Ectodermal cell (in vitro differentiated cells): ENCODE results near the gene LRRC8B.
"Not testable (repeated sequence)": the region's sequence is repeated elsewhere in the genome, so short reads cannot be mapped to it uniquely, and the experiment has no call there.

Experiments
- H3K27ac ChIP-seq: 2 replicates; pipeline ENCODE4 v1.7.0; 2013; ENCODE audit warnings: mild to moderate bottlenecking, low read depth, low read length; ENCODE audit not compliant: insufficient read depth, poor library complexity, severe bottlenecking
- H3K27me3 ChIP-seq: 2 replicates; pipeline ENCODE4 v1.7.0; 2013; ENCODE audit warnings: mild to moderate bottlenecking, low read length; ENCODE audit not compliant: insufficient read depth, control insufficient read depth, poor library complexity, severe bottlenecking
- H3K36me3 ChIP-seq: one replicate; pipeline ENCODE4 v1.7.0; 2013; ENCODE audit warnings: low read length; ENCODE audit not compliant: control insufficient read depth, insufficient read depth
- H3K4me1 ChIP-seq: one replicate; pipeline ENCODE4 v1.7.0; 2013; ENCODE audit warnings: low read length; ENCODE audit not compliant: control insufficient read depth, insufficient read depth
- H3K4me3 ChIP-seq: 2 replicates; pipeline ENCODE4 v1.7.0; 2013; ENCODE audit warnings: low read depth, low read length, control low read depth; ENCODE audit not compliant: insufficient read depth
- H3K9me3 ChIP-seq: 2 replicates; pipeline ENCODE4 v1.7.0; 2013; ENCODE audit warnings: mild to moderate bottlenecking, low read length, moderate library complexity; ENCODE audit not compliant: control insufficient read depth
- WGBS, 2 experiments: methylation state at CpG; one replicate each; pipeline ENCODE4 v1.1.7; 2013; ENCODE audit warnings: missing lambda C conversion rate in 2 of 2; 5-methylcytosine and 5-hydroxymethylcytosine counted together

LRRC8B gene

DNA sequence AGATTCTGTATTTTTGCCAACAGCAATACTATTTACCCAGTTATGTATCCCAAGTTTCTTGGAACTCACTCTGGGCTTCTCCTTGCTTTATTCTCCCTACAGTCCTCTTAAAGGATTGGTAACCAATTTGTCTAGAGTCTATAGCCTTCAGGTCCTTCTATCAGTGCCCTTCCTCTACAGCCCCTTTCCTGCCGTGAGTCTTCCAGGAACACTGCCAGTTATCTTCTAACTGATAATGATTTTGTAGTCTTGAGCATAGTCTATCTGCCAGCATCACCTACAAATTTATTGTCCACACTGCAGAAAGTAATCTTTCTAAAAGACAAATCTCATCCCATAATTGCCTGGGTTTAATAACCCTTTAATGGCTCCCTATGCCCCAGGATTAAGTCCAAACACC, 8.2 kb downstream of the LRRC8B start:
- Histone ChIP-seq H3K27ac (no peak overlapping the region), H3K9me3 (no peaks in the 10 kb centered on the region), H3K4me1 (peaks cover 5% of the 10 kb centered on the region), H3K36me3 (peaks cover 2% of the 10 kb centered on the region), H3K27me3 (no peaks in the 10 kb centered on the region), H3K4me3 (no peak overlapping the region)
- WGBS, 2 experiments: 100% methylated on average over 1 of the region's 1 CpG

DNA sequence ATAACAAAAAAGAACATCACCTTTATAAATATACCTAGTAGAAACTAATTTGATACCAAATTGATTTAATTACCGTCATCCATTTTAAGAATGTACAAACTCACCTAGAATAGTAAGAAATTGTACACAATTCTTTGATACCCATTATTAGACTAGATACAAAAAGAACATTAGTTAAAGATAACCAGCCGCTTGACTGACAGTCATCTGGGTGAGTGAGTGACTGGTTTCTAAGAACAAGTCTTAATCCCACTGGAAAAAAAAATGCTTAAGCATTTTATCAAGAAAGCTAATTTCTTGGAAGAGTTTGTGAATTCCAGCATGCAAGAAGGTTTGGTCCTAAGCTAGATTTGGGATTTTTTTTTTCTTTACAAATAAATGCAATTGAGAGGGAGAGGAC, 10.9 kb downstream of the LRRC8B start:
- H3K36me3 ChIP-seq: no peaks in the 10 kb centered on the region
- no peaks in the 10 kb centered on the region for H3K27me3 ChIP-seq
- no peak overlapping the region for H3K27ac ChIP-seq
- H3K9me3 ChIP-seq: no peaks in the 10 kb centered on the region
- 98 to 100% methylated on average over 1 to 2 of the region's 2 CpGs for WGBS, 2 experiments
- H3K4me3 ChIP-seq: no peak overlapping the region
- peaks cover 3% of the 10 kb centered on the region for H3K4me1 ChIP-seq

DNA sequence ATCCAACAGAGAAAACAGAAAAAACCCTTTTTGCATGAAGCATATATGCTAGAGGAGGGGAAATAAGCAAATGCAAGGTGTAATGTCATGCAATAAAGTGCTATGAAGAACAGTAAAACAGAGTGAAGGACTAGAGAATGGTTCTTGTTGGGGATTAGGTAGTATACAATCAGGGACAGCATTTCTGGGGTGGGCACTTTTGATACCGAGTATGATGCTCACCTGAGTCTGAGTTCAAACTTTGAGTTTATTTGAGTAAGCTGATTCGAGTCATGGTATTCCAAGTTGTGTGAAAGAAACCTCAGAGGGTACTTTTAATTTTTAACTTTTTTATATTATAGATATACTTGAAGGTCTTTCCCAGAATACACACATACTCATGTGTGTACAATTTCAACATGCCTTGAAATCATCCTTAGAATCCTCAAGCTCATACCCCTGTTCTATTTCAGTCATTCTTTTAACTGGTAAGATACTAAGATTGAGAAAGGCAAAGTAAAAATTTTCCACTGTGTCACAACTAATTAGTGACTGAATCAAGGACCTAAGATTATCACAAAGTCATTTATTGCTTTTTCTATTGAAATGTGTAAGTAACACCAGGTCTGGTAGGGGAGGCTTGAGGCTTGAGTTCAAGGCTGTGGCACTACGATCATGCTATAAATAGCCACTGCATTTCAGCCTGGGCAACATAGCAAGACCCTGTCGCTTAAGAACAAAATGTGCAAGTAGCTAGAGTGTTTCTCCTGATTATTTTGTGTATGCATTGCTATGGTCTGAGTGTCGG, 12.1 kb downstream of the LRRC8B start:
- Histone ChIP-seq H3K4me3 (no peak overlapping the region), H3K27ac (no peak overlapping the region), H3K9me3 (no peaks in the 10 kb centered on the region), H3K36me3 (no peaks in the 10 kb centered on the region), H3K27me3 (no peaks in the 10 kb centered on the region), H3K4me1 (no peaks in the 10 kb centered on the region)
- 91 to 94% methylated on average over 5 of the region's 5 CpGs for WGBS, 2 experiments

DNA sequence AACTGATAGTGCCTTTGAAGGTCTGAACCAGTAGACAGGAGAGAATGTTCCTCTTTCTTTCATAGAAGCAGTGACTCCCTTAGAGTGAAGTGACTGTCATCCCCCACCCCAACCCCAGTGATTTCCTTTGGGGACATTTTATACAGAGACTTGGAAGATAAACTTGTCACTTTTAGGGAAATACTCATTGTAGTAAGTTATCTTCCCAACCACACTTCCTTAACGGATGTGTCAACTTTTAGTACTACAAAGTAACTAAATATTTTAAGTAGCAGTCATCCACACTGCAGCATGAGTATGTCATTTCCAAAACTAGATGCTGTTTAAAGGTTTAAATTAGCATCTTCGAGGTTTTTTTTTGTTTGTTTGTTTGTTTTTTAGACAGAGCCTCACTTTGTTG, 13.7 kb downstream of the LRRC8B start:
- Histone ChIP-seq H3K27ac (no peak overlapping the region), H3K4me1 (no peaks in the 10 kb centered on the region), H3K9me3 (no peaks in the 10 kb centered on the region), H3K27me3 (no peaks in the 10 kb centered on the region), H3K4me3 (no peak overlapping the region), H3K36me3 (no peaks in the 10 kb centered on the region)
- WGBS, 2 experiments: 81 to 86% methylated on average over 2 of the region's 2 CpGs

DNA sequence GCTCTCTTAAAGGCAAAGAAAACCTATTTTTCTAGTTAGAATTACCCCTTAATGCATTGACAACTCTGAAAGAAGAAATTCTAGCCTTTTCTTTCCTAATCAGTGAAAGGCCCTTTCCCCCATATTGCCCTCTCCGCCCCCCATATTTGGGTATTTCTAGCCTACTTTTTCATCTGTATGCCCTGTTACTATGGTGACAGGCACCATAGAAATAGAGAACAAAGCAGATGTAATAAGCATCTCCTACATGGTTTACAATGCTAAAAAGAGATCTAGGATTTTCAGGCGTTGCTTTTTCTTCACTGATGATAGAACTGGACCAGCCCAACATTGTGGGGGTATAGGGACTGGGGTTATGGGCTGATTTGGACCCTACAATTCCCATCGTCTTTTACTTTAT, 14.5 kb downstream of the LRRC8B start:
- H3K36me3 ChIP-seq: no peaks in the 10 kb centered on the region
- no peak overlapping the region for H3K27ac ChIP-seq
- H3K4me1 ChIP-seq: no peaks in the 10 kb centered on the region
- WGBS, 2 experiments: 80 to 96% methylated on average over 2 to 3 of the region's 3 CpGs
- H3K9me3 ChIP-seq: no peaks in the 10 kb centered on the region
- no peaks in the 10 kb centered on the region for H3K27me3 ChIP-seq
- no peak overlapping the region for H3K4me3 ChIP-seq

DNA sequence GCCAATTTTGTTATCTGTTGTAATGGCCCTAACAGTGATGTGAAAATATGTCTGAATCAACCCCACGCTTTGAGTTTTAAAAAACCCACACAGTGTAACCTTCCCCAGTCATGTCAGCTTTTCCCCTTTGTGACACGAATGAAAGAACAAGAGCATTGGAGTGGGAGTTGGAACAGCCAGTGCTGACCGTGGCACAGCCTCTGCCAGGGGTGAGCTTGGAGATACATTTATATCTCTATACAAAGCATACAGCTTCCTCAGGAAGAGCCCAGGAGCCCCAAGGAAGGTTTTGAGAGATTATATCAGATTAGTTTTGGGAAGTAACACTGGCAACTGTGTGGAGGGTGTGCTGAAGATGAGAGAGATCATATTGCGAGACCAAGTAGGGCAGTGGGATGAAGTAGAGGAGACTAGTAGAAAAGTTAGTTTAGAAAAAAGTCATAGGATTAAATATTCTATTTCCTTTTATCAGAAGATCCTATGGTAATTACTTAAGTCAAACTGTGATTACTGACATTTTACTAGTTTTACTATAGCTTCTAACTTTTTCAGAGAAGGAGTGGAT, 15.9 kb downstream of the LRRC8B start:
- Histone ChIP-seq H3K9me3 (no peaks in the 10 kb centered on the region), H3K36me3 (no peaks in the 10 kb centered on the region), H3K4me1 (no peaks in the 10 kb centered on the region), H3K4me3 (no peak overlapping the region), H3K27me3 (no peaks in the 10 kb centered on the region), H3K27ac (no peak overlapping the region)
- 90% methylated on average over 4 of the region's 4 CpGs for WGBS, 2 experiments

DNA sequence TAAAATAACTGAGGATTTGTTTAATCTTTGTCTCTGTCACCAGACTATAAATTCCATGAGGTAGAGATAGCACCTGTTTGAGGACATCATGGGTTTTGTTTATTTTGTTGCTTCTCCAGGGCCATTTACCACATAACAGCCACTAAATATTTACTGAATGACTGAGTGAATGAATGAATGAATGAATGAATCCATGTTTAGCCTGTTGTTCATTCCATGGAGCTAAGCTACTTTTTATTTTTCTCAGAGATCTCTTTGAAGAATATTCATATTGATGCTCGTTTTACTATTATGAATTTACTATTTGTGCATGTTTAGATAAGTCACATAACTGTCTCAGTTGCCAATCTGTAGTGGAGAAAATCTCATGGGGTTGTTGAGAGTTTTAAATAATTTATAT, 17.7 kb downstream of the LRRC8B start:
- 86% methylated on average over 1 of the region's 1 CpG; no CpG with 5 or more reads in 1 of the 2 experiments for WGBS, 2 experiments
- Histone ChIP-seq H3K4me3 (no peak overlapping the region), H3K9me3 (no peaks in the 10 kb centered on the region), H3K27me3 (no peaks in the 10 kb centered on the region), H3K4me1 (no peaks in the 10 kb centered on the region), H3K27ac (no peak overlapping the region), H3K36me3 (no peaks in the 10 kb centered on the region)

DNA sequence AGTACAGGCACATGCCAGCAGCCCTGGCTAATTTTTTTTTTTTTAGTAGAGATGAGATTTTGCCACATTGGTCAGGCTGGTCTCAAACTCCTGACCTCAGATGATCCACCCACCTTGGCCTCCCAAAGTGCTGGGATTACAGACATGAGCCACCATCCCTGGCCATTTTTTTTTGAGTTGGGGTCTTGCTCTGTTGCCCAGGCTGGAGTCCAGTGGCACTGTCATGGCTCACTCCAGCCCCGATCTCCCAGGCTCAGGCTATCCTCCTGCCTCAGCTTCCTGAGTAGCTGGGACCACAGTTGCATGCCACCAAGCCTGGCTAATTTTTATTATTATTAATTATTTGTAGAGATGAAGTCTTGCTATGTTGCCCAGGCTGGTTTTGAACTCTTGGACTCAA, 19.0 kb downstream of the LRRC8B start:
- H3K4me3 ChIP-seq, H3K4me1 ChIP-seq, H3K27ac ChIP-seq, H3K36me3 ChIP-seq, H3K9me3 ChIP-seq, H3K27me3 ChIP-seq: not testable (repeated sequence)
- WGBS, 2 experiments: 92 to 94% methylated on average over 1 of the region's 1 CpG

DNA sequence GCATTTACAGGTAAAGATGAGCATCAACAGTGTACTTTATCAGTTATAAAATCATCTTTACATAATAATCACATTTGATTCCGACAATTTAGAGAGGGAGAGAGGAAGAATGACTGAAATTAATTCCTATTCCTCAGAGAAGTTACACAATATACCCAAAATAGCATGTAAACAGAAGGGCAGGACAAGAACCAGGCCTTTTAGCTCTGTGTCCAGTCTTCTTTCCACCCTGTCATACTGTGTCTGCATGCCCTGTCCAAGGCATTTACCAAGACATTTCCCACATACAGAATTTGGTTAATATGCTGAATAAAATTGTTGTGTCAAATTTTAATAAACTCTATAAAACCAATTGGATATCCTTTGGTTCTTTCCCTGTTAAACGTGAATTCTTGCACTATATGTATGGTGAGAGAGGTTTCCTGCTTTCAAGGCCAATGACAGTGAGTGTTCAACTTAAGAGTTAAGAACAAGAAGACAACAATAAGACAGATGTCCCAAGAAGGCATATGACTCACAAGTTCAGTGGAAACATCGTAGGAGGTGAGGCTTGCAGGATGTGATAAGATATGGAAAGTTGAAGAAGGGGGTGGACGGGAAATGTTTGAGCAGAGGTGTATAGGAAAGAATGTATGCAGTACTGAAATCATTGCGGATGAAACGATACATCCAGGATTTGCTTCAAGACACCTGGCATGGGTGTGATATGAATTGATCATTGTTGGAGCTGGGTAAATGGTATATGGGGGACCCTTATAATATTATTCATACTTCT, 20.8 kb downstream of the LRRC8B start:
- Histone ChIP-seq H3K36me3 (no peaks in the 10 kb centered on the region), H3K4me3 (no peak overlapping the region), H3K9me3 (no peaks in the 10 kb centered on the region), H3K27ac (no peak overlapping the region), H3K27me3 (no peaks in the 10 kb centered on the region), H3K4me1 (no peaks in the 10 kb centered on the region)
- 94 to 95% methylated on average over 5 to 6 of the region's 6 CpGs for WGBS, 2 experiments

DNA sequence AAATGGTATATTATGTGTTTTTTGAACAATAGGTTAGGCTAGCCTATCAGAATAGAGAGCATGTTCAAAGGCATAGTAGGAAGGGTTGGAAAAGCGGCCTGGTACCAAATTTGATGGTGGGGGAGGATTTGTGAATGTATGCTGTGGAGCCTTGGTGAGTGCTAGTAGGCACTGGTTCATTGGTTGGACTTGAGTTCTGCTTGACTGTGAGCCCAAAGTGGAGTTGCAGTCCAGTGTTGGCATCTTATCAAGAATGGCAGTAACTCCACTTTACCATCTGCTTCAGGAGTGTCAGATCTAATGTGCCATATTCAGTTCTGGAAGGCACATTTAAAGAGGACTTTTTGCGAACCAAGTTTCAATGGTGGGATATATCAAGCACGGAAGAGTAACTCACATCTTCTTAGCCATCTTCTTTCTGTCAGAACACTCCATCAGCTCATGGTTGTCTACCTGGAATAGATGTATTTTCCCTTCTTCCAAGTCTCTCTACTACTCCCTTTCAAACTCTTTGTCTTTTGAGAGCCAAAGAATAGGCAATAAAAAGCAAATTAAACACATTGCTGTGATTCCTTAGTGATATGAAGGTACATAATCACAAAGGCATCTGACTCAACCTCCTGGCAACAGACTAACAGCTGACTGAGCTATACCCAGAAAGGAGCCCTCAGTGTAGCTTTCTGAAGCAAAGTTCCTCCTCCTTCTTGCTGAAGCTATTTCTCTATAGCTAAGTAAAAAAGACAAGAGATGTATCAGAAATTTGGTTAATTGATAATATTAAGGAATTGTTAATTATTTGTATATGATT, 21.7 kb downstream of the LRRC8B start:
- no peaks in the 10 kb centered on the region for H3K27me3 ChIP-seq
- no peaks in the 10 kb centered on the region for H3K9me3 ChIP-seq
- no peak overlapping the region for H3K4me3 ChIP-seq
- WGBS, 2 experiments: 96% methylated on average over 3 of the region's 3 CpGs
- no peaks in the 10 kb centered on the region for H3K36me3 ChIP-seq
- no peak overlapping the region for H3K27ac ChIP-seq
- H3K4me1 ChIP-seq: no peaks in the 10 kb centered on the region
